Hematopoietic multipotent progenitor cell treated with erythropoietin and hydrocortisone succinate and interleukin-3 and kit ligand, for 4 days (in vitro differentiated cells): ENCODE results near the gene ZMYND11.
"Not testable (repeated sequence)": the region's sequence is repeated elsewhere in the genome, so short reads cannot be mapped to it uniquely, and the experiment has no call there.

ENCODE experiments used
- DNase-seq: peaks from one replicate; pipeline ENCODE4 v3.0.0-alpha.2; 2015

Gene ZMYND11

GRCh38 chr10:287026-287709 lies 151.9 kb downstream of the ZMYND11 start:
- no peak for DNase-seq

- DNase-seq: no peak
These were observed 152.6 kb downstream of the ZMYND11 start for GRCh38 chr10:287814-288213.

DNA sequence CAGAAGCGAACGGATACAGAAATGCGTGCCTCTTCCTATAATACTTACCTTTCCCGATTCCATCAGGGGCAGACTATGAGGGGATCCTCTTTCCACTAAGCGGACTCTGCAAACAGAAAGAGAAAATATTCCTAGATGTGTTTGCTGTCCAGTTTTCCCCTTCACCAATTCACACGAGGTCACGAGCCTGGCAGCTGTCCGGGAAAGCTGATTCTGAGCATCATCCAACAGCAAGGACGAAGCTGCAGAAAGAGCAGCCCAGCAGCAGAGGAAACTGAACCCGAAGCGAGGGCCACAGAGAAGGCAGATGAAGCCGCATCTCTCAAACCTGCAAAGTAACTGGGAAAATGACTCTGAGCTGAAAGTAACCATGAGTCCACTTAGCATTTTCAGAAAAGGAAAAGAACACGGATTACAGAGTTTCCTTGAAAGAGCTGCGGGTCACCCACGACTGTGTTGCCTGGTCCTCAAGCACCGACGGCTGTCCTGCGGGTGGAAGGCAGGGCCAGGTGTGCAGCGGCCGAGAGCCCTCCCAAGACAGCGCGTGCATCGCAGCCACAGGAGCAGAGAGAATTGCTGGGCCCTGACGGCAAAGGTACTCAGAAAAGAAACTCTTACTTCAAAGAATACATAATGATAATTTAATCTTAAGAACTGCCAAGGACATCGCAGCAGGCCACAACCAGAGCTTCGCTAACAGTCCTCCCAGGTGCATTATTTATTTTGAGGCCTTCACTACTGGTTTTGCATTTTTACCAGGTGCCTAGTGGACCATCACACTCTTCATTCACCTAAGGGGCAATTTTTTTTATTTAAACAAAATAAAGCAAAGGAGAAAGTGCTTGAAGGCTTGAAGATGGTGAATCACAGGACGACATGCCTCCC lies 153.3 kb downstream of the ZMYND11 start:
- DNase-seq: no peak

- no peak for DNase-seq
These were observed 154.3 kb downstream of the ZMYND11 start for GRCh38 chr10:289581-289980.

DNA sequence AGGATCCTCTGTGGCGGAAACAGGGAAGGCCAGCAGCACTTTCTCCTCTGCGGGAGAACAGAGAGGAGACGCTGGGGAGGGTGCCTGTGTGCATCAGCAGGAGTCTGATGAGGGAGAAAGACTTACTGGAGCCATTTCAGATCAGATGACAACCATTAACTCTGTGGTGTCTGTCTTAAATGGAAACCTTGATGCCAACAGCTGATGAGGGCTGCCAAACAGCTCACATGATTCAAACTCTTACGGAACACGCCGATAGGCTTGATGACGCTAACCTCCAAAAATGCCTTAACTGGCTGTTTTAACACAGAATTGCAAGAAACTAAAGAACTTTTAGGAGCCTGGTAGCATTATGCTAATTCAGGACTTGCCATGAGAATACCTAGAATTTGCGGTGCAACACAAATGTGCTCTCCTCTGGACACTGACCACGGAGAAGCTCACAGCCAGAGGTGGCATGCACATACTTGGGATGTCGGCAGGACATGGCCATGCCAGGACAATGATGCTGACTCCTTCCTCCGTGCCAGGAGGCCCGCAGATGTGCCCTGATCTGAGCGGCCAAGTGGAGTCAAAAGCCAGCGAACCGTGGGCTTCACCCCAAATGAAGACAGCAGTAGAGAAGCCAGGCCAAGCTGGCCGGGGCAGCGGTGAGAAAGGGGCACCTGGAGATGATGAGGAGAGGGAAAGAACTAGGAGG lies 154.9 kb downstream of the ZMYND11 start:
- no peak for DNase-seq

DNA sequence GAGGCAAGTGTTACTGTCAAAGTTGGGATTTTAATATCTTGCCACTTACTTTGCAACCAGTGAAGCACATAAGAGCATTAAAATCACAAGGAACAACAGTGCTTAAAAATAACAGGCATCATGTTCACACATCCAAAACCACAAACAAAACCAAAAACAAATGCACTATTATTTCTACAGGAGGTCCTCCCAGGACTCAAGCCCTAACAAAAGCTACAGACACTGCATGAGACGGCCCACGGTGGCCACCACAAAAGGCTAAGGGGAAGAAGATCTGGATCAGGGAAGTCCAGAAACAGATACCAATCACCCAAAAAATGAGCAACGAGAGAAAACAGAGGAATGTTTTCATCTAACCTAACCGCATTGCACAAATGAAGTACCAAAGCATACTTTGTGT lies 158.4 kb downstream of the ZMYND11 start:
- DNase-seq: no peak

DNA sequence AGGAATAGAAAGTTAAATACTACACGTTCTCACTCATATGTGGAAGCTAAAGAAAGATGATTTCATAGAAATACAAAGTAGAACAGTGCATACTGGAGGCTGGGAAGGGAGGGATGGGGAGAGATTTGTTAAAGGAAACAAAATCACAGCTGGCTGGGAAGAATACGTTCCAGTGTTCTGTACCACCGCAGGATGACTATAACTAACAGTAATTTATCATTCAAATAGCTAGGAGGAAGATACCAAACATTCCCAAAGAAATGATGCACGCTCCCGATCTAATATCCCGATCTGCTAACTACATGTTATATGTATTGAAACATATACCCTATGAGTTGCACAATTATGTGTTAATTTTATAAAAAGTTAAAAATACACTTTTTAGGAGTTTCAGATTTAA lies 162.3 kb downstream of the ZMYND11 start:
- no peak for DNase-seq

DNA sequence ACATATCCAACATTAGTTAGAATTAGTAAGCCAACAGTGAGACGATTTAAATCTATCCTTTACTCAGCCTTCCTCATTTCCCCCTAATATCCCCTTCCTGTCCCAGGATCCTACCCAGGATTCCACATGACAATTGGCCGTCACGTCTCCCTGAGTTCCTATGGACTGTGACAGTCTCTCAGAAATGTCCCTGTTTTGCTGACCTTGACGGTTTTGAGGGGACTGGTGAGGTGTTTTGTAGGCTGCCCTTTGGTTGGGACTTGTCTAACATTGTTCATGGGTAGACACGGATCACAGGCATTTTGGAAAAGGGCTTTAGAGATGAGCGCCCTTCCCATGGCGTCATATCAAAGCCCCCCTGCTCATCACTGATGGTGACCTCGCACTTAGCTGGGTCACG lies 162.8 kb downstream of the ZMYND11 start:
- DNase-seq: no peak

GRCh38 chr10:299512-299911 lies 164.3 kb downstream of the ZMYND11 start:
- no peak for DNase-seq

- DNase-seq: no peak
These were observed 164.7 kb downstream of the ZMYND11 start for GRCh38 chr10:299969-300368.

DNA sequence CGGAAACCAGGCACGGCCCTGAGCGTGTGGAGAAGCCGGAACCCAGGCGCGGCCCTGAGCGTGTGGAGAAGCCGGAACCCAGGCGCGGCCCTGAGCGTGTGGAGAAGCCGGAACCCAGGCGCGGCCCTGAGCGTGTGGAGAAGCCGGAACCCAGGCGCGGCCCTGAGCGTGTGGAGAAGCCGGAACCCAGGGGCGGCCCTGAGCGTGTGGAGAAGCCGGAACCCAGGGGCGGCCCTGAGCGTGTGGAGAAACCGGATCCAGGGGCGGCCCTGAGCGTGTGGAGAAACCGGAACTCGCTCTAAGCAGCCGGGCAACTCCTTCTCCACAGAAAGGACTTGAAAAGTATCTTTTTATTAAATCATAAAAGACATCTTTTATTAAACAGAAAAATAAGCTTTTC lies 165.3 kb downstream of the ZMYND11 start:
- DNase-seq: not testable (repeated sequence)

GRCh38 chr10:301536-301935 lies 166.3 kb downstream of the ZMYND11 start:
- DNase-seq: no peak
